Ovary (tissue), 3 donors: ENCODE results near the gene ACTN1.

Experiments used
- CTCF ChIP-seq, 3 donors: fragments of 450-650 bp in 2 of 3; fragments of 200-600 bp in 1 of 3; IDR thresholded peaks; one replicate each; pipeline versions ENCODE4 v1.5.1 to v1.8.0; 2016 to 2022; ENCODE audit warnings: antibody characterized with exemption in 3 of 3, mild to moderate bottlenecking in 1 of 3
- EP300 ChIP-seq: sonication (generic); formaldehyde crosslinking; IDR thresholded peaks from one replicate; pipeline ENCODE4 v1.6.1; 2017; ENCODE audit warnings: antibody characterized with exemption
- POLR2A ChIP-seq: fragments of 450-650 bp; IDR thresholded peaks from one replicate; pipeline ENCODE4 v1.6.1; 2017; ENCODE audit warnings: antibody characterized with exemption, mild to moderate bottlenecking, moderate library complexity
- donor health status: DM: no; HTN: no; CAD: no.

GRCh38 chr14:68939181-68939892 is 39.8 kb downstream of the ACTN1 start:
- TF ChIP-seq EP300 (no peak), CTCF (IDR thresholded peaks at IDR 0.05) (no peak), POLR2A (no peak)
